Hippocampal formation (tissue), 2 donors: ENCODE results near the gene ADARB1.

ENCODE experiments used
- DNase-seq, 2 donors: peaks; one replicate each; lab custom pipeline; 2025; lab: John Stamatoyannopoulos, UW

Gene ADARB1

DNA sequence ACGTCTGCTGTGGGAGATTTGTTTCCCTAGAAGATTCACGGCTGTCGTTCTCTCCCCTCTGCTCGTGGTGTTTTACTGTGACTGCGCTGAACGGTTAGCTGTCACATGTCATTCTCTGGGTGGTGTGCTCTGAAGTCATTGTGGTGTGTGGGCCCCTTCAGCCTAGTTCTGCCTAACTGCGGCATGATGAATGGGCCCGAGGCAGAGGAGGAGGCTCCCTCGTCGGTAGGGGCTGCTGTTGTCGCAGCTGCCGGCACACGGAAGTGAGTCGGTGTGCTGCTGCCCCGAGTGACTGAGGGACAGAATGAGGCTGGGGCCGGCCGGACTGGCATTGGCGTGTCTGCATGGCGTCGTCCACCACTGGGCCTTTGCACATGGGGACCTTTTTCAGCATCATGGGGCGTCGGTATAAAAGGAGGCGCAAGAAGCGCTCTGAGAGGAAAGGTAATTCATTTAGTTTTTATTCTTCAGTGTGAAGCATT, 77.9 kb downstream of the ADARB1 start:
- peak in 1 of 2 donors; percentile 21 for DNase-seq

DNA sequence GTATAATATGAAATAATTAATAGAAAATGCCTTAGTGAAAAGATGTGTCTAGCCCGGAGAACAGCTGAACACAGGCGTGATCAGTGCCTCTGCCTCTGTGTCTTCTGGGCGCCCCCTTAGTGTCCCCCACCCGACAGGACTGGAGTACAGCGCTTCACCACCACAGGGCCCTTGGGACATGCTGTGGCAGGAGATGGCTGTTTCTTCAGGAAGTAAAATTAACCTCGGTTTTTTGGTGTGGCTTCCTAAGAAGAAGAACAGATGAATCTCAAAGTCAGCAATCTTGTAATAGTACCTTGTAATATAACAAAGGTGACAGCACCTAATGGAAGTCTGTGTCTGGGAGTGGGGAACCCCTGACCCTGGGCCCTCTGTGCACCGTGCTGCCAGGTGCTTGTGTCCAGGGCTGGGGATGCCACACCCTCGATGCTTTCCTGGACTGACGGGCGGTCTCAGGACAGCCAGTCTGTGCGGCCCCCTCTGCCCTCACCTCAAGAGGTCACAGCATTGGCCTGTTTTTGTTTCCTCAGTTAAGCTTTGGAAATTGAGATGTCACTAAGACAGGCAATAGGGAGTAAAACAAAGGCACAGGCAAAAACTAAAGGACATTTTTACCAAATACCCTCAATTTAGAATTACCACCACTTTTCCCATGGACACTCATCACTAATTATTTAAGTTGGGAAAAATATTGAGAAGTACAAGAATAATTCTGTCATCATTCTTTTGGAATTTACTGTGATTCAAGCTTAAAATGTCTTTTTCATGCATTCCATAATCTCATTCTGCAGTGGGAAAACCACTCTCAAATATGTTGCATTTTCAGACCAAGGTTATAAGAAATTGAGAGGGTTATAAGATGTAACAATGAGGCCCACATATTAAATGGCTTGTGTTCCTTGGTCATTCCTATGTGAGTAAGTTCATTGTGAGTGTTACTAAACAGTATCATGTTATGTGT, 79.3 kb downstream of the ADARB1 start:
- DNase-seq, result no peak

DNA sequence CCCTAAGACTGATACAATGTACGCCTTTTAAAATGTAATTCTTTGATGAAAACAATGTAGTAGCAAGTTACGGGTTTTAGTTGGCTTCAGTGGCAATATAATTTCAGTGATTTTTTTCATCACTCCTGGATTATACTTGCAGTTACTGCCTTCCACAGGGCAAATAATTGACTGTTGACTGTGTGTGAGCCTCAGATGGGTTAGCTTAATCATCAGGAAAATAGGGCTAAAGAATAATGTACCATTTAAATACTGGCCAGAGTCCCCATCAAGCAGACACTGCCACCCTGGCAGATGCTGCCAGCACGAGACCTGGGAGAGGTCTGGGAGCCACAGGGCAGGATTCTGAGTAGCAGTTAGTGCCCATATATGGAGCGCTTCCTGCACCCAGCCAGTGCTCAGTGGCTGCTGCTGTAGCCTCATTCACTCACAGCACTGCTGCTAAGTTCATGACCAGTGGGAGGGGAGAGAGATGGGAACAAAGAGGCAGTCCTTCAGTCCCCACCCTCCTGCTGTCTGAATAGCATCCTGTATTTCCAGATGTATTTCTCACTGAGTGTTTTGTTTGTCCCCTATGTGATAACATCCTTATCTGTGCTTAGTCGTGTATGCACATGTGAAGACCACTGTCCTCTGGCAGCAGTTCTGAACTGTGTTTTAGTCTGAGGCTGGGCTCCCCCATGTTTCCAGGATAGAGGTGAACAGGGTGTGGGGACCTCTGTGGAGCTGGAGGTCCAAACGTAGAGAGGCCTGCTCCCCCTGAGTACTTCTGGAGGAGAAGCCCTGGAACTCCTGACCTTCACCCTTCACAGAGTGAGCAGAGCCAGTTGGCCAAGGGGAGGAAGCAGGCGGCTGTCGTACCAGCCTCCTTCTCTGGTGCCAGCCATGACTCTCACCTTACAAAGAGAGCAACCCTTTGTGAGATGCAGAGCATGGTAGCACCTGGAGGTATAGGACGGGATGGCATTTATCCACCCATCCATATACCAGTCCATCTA, 80.4 kb downstream of the ADARB1 start:
- no peak for DNase-seq

DNA sequence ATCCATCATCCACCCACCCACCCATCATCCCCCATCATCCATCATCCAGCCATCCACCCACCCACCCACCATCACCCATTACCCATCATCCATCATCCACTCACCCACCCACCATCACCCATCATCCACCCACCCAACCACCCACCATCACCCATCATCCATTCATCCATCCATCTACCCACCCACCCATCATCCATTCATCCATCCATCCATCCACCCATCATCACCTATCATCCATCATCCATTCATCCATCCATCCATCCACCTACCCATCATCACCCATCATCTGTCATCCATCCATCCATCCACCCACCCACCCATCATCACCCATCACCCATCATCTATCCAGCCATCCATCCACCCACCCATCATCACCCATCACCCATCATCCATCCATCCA, 81.5 kb downstream of the ADARB1 start:
- no peak for DNase-seq

DNA sequence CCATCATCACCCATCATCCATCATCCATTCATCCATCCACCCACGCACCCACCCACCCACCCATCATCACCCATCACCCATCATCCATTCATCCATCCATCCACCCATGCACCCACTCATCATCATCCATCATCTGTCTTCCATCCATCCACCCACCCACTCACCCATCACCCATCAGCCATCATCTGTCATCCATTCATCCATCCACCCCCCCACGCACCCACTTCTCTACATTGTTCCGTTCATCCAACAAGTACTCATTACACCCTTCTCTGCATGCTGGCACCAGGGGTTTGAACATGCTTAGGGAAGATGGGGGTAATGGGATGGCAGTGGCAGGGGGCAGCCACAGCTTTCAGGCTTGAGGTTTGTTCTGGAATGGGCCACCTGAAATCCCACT, 82.1 kb downstream of the ADARB1 start:
- no peak for DNase-seq

DNA sequence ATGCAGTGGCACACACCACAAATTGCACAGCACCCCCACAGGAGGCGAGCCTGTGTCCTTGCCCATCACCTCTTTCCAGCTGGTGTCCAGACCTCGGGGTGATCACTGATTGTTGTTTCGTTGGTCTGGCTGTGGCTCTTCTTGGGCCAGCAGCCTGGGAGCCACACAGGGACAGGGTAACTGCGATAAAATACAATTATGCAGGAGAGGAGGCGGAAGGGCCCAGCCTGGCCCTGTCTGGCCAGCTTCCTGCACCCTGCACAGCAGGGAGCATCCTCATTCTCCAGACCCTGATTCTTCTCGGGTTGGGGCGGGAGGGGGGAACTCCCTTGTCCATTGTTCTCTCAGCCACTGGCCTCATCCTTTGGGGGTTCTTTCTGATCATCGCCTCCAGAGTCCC, 83.6 kb downstream of the ADARB1 start:
- no peak for DNase-seq

DNA sequence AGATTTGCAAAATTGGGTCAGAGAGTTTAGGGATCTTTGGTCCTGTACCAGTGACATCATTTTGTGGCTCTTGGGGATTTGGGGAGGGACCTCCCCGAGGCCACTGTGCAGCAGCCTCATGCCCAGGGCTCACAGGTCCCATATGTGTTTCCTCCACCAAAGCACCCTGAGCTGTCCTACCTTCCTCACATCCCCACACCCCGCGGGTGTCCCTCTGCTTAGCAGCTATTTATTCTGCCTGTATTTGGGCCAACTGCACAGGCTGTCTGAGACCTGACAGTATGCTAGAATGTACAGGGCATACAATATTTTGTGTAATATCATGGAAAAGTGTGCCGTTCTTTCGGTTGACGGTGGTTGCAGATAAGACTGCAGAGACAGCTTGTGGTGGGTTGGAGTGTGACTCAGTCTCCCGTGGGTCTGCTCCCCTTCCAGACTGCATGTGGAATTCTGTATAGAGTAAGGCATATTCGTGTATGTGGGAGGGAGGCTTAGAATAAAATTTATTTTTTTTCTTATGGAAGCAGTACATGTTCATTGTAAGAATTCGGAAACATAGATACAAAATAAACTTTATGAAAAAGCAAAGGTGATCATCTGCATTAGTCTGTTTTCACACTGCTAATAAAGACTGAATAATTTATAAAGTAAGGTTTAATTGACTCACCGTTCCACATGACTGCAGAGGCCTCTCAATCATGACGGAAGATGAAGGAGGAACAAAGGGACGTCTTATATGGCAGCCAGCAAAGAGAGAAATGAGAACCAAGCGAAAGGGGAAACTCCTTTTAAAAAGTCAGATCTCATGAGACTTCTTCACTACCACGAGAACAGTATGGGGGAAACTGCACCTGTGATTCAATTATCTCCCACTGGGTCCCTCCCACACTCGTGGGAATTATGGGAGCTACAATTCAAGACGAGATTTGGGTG, 84.4 kb downstream of the ADARB1 start:
- DNase-seq, result no peak

DNA sequence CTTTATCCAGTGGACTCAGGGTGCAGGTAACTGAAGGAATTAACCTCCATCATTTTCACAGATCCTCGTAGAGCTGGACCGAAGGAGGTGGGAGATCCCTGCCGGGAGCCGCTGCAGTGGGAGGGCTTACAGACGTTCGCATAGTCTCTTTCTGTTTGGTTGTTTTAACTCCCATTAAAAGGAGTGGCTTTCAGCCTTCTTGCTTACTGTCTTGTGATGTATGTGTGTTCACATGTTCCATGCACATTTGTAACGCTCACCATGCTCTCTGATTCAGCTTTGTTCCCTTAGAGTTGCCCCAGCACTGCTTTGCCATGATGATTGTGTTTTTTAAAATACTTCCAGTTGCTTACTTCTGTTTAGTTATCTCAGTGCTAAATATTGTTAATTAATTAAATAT, 85.8 kb downstream of the ADARB1 start:
- no peak for DNase-seq

DNA sequence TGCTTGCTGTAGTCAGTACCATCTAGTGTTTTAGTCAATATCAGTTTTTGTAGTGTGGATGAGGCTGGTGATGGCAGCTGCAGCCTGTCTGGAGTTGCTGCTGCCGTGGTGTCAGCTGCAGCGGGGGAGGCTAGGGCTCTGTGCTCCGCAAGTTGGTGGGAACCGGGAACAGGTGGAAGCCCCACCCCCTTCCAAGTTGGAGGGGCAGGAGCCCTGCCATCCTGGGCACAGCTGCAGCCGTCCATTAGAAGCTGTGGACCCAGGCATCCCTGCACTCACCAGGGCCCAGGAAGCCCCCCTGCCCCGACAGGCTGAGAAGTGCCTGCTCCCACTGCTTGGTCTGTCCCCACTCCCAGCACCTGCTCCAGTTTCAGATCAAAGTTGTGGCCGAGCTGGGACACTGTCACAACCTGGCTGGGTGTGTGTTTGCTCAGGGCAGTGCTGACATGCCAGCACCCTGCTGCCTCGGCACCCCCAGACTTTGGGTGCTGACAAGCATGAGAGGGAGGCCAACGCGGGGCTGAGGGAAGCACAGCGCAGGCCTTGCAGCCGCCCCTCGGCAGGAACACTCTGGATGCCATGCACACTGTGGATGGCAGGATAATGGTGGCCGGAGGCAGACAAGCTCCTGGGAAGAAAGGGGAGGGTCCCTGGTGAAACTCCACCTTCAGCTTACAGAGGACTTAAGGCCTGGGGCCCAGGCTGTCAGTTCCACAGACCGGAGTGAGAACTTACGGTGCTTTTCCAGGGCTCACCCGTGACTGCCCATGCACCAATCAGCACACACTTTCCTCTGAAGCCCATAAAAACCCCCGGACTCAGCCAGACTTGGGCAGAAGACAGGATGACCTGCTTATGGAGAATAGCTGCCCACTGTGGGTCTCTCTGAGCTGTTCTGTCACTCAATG, 86.9 kb downstream of the ADARB1 start:
- DNase-seq, result no peak

DNA sequence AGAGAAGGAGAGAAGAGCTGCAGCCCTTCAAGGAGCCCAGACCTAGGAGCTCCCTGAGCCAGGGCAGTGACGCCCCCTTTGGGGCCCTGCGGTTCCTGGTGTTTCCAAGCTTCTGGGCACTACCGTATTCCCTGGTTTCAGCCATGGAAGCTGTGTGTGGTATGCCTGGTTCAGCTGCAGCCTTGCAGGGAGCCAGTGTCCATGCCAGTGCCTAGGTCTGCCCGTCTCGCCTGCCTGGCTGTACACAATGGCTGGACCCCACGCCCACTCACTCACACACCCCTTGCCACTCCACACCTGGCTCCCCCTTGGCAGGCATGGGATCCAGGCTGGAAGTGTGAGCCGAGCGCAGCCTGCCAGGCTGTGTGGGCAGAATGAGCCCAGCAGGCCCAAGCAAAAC, 87.7 kb downstream of the ADARB1 start:
- DNase-seq, result no peak

DNA sequence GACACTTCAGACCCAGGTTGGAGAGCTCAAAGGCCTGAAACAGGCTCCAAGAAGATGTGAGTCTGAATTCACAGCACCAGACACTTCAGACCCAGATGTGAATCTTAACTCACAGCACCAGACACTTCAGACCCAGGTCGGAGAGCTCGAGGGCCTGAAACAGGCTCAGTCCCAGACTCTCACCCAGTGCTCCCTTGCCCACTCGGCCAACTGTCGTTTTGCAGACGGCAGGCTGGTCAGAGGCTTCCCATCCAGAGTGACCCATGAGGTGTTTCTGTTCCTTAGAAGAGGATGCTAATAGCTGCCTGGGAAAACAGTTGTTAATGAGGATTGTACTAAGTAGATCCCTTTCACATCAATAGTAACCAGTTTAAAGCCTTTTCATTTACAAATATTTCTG, 88.4 kb downstream of the ADARB1 start:
- DNase-seq, result no peak

DNA sequence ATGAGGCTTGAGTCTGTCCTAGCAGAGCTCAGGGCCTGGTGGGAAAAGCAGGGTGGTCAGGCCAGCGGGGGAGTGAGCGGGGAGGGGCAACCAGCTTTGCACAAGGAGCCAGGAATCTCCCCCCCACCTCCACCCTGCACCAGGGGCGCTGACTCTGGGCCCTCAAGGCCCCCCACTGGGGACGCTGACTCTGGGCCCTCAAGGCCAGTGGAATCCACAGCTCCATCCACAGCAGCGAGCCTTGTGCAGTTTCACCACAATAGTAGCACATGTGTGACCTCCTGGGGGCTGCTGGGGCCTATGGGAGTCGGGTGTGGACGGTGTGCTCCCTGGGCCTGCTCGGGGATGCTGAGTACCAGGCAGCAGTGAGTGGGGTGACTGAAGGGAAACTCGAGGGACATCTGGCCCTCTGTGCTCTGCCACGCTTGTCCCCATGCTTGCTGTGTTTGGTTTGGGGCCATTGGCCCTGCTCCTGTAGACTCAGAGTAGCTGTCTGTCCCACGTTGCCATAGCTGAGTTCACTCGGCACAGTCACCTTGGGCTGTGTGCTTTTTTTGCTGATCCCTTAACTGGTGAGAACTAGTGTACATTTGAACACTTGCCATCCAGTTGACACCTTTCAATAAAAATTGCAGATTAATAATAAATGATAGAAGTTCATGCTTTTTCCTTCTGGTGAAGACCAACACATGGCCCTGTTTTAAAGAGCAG, 89.2 kb downstream of the ADARB1 start:
- no peak for DNase-seq

DNA sequence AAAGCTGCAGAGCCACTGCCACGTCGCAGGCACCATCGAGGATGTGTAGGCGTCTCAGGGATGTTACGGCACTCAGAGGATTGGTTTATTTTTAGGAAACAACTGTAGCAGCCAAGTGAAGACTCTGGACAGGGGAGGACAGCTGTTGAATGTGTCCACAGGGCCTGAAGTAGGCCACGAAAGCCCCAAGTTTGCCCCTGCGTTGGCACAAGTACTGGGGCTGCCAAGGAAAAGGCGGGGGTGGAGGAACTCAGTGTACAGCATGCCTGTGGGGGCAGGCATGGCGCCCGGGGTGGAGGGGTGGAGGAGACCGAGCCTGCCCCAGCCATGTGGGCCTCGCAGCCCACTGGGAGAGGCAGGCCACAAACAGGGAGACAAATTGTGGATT, 89.7 kb downstream of the ADARB1 start:
- DNase-seq, result no peak

DNA sequence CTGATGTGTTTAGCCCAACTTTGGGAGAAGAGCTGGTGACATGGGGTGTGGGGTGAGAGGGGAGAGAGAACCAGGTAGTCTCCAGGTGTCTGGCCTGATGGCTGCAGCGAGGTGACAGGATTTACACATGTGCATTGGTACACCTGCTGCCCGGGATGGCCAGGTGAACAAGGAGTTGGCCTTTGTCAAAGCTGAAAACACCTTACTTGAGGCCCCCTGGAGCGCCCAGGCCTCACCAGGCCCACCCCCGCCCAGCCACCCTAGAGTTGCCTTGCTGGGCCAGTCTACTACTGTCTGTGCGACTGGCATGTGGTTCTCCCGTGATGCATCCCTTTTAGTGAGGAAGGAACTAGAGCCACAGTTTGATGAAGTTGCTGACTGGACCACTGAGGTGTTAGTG, 90.5 kb downstream of the ADARB1 start:
- no peak for DNase-seq

DNA sequence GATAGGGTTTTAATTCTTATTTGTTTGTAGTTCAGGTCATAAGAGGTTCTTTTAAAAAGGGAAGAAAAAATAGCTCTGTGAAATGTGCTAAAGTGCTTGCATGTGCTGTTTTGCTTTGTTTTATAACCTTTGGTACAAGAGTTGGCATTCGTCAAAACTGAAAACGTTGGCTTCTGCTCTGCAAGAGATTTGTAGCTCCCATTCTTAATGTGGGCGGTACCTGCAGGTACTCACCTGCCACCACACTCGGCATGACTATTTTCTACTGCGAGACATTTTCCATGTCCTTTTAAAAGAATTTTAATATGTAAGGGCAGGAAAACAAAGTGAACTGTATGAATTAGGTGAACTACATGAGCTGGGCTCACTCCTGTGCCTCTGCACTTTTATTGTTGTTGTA, 92.6 kb downstream of the ADARB1 start:
- no peak for DNase-seq

DNA sequence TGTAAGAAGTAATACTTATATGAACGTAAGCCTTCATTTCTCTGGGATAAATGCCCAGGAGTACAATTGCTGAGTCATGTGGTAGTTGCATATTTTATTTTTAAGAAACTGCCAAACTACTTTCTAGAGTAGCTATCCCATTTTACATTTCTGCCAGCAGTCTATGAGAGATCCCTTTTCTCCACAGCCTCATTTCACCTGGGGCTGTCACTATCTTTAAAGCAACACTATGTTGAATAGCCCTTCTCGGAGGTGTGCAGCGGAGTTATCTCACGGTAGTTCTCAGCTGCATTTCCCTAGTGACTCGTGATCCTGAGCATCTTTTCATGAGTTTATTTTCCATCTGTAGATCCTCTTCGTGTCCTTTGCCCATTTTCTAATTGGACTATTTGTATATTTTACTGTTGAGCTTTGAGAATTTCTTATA, 93.4 kb downstream of the ADARB1 start:
- no peak for DNase-seq

DNA sequence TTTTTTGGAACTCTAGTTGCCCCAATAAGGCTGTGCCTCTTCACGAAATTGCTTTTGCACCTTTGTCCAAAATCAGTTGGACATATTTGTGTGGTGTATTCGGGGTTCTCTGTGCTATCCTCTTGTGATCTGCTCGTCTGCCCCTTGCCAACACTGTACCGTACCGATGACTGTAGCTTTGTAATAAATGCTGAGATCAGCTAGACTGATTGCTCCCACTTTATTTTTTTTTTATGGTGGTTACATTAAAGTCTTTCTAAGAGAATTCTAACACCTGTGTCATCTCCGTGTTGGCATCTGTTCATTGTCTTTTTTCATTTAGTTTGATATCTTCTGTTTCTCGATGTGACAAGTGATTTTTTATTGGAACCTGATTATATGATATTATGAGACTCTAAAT, 94.1 kb downstream of the ADARB1 start:
- no peak for DNase-seq

DNA sequence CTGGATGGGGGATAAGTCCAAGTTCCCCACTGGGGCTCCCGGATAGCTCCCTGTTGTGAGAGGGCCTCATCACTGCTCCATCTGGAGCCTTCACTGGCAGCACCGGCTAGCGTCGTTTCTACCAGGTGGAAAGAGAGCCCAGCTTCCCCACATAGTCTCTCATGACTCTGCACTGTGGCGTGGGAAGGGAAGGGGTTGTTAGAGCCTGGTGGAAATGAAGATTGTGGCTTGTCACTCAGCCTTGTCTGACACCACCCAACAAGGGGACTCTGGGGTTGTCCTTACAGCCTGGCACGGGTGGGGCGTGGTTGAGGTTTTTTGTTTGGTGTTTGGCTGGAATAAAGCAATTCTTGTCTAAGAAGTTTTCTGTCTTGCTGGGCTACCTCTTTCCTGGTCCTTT, 94.6 kb downstream of the ADARB1 start:
- no peak for DNase-seq

DNA sequence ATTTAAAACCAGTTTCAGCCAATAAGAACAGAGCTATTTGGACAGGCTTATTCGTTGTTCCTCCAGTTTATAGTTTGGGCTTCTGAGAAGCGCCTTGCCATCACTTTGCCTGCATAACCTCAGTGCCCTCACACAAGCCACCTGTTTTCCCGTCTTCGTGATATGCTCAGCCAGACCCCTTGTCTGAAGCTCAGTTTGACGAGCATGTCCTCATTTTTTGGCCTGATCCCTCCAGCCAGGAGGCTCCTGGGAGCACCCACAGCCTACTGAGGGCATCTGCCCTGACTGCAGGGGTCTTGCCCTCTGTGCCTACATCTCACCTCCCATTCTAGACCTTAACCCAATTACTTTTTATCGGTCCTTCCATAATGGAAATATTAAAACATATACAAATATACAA, 95.3 kb downstream of the ADARB1 start:
- DNase-seq, result no peak

DNA sequence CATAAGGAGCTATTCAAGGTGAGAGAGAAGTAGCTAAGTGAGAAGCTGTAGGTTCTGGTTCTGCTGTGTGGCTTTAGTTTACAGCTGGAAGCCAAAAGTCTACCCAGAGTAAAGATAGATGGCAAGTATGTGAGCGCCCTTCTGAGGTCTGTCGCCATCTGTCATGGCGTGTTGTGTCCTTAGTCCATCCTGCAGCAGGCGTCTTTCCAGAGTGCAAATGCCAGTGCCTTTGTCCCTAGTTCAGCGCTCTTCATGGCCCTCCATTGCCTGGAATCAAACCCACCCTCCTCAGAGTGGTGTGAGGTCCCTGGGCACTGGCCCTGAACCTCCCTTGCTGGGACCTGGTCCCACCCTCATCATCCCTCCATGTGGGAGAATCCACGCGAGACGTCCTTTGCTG, 96.6 kb downstream of the ADARB1 start:
- no peak for DNase-seq
